GM21360 (cell line): ENCODE data around the gene TRIP12.
"Not testable (repeated sequence)": the region's sequence is repeated elsewhere in the genome, so short reads cannot be mapped to it uniquely, and the experiment has no call there.

Experiments used
- ATAC-seq: cut with Tn5 transposase; IDR thresholded peaks from one replicate; pipeline ENCODE4 v1.9.1; 2021; ENCODE audit warnings: mild to moderate bottlenecking, moderate library complexity; ENCODE audit not compliant: unreplicated experiment

Gene TRIP12

GRCh38 chr2:229835596-229836283 lies 86.1 kb downstream of the TRIP12 start:
- no peak for ATAC-seq

DNA sequence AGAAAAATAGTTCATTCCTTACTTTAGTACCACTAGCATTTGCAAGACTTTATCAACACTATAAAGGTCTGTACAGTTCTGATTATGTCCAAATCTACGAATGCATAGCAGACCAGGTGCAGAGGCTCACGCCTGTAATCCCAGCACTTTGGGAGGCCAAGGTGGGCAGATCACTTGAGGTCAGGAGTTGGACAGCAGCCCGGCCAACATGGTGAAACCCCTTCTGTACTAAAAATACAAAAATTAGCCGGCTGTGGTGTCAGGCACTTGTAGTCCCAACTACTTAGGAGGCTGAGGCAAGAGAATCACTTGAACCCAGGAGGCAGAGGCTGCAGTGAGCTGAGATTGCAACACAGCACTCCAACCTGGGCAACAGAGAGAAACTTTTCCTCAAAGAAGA lies 87.4 kb downstream of the TRIP12 start:
- ATAC-seq, result not testable (repeated sequence)

DNA sequence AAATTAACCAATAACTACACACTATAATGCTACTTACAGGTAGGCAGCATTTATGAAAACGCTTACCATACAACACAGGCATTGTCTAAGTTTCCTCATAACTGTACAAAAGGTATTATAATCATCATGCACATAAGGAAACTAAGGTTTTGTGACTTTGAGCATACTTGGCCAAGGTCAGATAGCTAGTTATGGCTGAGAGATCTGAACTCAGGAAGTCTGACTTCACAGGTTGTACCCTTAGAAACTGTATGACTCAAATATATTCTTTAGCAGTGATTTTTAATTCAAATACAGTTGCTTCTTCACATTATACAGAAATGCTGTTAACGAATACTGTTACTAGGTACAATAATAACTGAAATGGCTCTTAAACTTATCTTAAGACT lies 89.3 kb downstream of the TRIP12 start:
- ATAC-seq, result peak; percentile 50

- ATAC-seq, result no peak
Measured at GRCh38 chr2:229831805-229832509, 89.9 kb downstream of the TRIP12 start.

DNA sequence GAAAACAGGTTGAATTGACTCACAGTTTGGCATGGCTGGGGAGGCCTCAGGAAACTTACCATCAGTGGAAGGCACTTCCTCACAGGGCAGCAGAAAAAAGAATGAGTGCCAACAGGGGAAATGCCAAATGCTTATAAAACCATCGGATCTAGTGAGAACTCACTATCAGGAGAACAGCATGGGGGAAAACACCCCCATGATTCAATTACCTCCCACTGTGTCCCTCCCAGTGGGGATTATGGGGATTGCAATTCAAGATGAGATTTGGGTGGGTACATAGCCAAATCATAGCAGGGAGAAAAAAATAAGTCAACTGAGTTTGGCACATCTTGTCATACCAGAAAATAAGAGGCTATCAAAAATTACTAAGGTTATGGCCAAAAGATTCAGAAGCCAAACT lies 96.3 kb downstream of the TRIP12 start:
- ATAC-seq, result no peak

GRCh38 chr2:229821316-229821715 lies 100.5 kb downstream of the TRIP12 start:
- no peak for ATAC-seq

DNA sequence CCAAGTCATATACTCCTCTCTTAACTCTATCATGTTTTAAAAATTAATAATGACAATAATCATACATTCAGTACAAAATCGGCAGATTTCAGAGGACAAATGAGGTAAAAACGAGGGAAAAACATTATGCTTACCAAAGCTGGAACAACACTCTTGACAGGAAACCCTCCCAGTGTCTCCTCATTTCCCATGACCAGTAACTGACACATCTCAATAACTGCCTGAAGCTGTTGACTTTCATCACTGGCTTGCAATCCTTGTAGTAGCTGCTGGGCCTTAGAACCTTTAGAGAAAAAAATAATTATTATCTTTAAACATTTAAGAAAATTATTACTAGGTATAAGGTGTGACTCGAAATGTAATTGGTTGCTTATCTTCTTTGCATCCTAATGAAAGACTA lies 103.6 kb downstream of the TRIP12 start:
- ATAC-seq, result no peak

- ATAC-seq, result no peak
Measured at GRCh38 chr2:229815858-229816257, 106.0 kb downstream of the TRIP12 start.

- no peak for ATAC-seq
Measured at GRCh38 chr2:229815342-229815741, 106.5 kb downstream of the TRIP12 start.

- no peak for ATAC-seq
Measured at GRCh38 chr2:229810786-229811185, 111.0 kb downstream of the TRIP12 start.

DNA sequence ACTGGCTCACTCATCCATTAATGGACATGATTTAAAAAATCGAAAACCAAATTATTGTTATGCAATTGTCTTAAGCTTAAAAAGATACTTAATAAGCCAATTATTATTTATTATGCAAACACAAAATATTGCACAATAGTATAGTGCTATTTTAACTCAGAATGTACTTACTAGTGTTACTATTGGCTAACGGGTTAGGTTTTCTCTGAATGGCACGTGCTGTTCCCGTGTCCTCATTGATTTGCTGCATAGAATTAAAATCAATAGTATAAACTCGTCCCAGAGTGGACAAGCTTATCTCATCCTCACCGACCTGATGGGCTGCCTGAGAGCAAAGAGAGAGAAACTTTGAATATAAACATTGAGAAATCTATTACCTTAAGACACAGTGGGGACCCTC lies 116.2 kb downstream of the TRIP12 start:
- no peak for ATAC-seq

DNA sequence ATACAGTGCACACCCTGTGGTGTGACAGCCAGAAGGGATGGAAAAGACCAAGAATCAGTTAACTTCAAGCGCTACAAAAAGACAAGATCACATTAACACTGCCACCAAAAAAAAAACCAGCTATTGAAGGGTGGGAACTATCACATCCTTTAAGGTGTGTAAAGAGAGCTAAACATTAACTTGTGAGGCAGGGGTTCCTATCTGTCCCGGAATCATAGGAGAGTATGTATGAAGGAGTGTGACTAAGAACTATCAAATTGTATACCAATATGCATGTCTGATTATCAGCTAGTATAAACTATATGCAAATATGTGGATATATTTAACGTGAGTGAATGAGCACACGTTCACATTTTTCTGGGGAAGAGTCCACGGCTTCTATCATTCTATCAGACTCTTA lies 119.0 kb downstream of the TRIP12 start:
- no peak for ATAC-seq

DNA sequence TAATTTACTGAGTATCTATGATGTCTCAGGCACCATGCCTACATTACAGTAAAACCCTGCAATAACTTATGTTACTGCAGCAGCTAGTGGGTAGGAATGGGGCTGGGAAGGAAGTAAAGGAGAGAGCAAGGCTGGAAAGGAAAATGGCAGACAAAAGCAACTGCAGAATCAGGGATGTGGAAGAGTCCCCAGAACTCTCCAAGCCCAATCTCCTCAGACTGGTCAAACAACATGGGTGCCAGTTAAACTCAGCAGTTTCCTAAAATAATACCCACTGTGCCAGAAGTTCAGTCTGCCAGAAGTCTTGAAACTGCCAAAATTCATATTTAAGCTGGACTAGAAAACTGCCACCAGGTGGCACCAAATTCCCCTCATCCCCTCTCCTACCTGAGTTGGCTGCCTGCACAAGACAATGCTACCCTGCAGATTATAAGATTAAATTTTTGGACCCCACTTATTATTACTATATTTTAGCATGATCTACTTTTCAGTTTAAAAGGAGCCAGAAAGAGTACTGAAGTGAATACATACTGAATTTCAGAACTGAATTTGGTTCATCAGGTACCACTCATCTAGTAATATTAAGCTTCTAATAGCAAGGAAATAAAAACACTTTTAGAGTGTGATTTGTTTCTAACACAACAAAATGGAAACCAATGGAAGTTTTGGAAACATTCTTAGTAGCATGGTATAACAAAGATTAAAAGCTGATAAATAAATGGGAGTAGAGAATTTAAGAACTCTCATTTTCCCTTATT lies 120.6 kb downstream of the TRIP12 start:
- ATAC-seq, result peak; percentile 73

DNA sequence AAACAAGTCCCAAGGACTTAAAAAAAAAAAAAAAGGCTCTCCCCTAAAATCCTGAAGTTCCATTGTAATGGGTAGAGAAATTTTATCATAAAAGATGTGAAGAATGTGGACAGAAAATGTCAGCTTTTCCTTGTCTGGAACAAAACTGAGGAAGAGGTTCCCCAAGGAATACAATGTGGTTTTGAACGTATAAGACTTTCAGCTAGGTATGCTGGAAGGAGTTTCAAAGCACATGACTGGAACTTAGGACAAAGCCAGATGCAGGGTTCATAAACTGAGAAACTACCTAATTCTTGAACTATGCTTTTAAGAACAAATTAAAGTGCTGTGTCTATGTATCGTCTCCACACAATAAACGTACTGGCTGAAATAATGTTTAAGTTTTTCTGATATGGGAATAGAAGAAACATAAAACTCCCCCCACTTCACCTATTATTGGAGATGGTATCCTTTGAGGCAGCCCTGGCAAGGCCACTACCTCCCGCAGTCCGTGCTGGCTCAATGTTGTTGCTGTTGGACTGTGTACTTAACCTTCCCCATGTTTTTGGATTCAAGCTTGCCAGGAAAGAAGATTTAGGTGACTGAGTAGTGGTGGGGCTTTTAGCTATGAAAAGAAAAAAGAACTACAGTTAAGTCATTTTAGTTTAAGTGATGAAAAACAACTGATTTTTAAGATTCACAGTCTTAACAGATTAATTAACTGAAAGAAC lies 123.2 kb downstream of the TRIP12 start:
- ATAC-seq, result no peak

GRCh38 chr2:229795058-229795457 lies 126.8 kb downstream of the TRIP12 start:
- no peak for ATAC-seq

DNA sequence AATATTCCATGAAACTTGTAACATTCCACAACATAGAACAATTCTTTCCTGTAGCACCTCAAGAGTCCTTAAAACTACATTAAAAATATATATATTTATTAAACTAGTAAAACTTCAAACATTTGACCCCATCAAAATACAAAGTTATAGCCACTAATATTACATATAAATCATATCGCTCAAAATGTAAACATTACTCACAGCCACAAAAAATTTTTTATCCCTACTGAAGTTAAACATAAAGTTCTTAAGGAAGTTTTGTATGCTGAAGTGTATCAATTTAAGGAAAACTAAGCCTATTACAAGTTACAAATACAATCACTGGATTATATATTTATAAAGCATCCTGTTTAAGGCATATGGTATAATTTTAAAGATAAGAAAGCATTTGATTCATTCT lies 127.2 kb downstream of the TRIP12 start:
- ATAC-seq, result no peak

- not testable (repeated sequence) for ATAC-seq
Measured at GRCh38 chr2:229786289-229786688, 135.5 kb downstream of the TRIP12 start.

DNA sequence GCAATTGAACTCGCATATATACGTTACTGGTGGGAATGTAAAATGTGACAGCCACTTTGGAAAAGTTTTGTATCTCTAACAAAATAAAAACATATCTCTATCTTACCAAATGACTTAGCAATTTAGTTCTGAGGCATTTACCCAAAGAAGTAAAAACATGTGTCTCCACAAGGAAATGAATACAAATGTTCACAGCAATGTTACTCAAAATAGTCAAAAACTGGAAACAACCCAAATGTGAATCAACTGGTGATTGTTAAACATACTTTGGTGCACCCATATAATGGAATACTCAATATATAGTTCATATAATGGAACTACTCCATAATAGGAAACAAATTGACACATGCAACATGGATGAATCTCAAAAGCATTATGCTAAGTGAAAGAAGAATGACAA lies 137.0 kb downstream of the TRIP12 start:
- no peak for ATAC-seq

- ATAC-seq, result peak; percentile 42
Measured at GRCh38 chr2:229783108-229783721, 138.6 kb downstream of the TRIP12 start.

GRCh38 chr2:229780856-229781773 lies 140.7 kb downstream of the TRIP12 start:
- ATAC-seq, result no peak
